GM10248 (cell line): ENCODE measurements around the gene EGFLAM.

Experiments
- CTCF ChIA-PET: fragments of 300-600 bp; sonication (Branson Sonifier 250); formaldehyde crosslinking; extraction: SDS; loops from one replicate; lab custom pipeline; 2021; ENCODE audit warnings: antibody characterized with exemption; lab: Yijun Ruan, JAX
- POLR2A ChIA-PET: fragments of 350-650 bp; sonication (Branson Sonifier 250); formaldehyde crosslinking; extraction: SDS; loops from one replicate; lab custom pipeline; 2020; ENCODE audit warnings: antibody characterized with exemption; lab: Yijun Ruan, JAX
- DNase-seq: peaks from one replicate; pipeline ENCODE4 v3.0.0; 2012; ENCODE audit errors: extremely low spot score
- TF ChIP-seq, protein P1 (sequence below): IDR thresholded peaks from 2 replicates; pipeline ENCODE4 v1.5.1; 2012; ENCODE audit warnings: mild to moderate bottlenecking, low read depth; ENCODE audit errors: extremely low read depth, missing control alignments, control extremely low read depth

The EGFLAM gene

DNA sequence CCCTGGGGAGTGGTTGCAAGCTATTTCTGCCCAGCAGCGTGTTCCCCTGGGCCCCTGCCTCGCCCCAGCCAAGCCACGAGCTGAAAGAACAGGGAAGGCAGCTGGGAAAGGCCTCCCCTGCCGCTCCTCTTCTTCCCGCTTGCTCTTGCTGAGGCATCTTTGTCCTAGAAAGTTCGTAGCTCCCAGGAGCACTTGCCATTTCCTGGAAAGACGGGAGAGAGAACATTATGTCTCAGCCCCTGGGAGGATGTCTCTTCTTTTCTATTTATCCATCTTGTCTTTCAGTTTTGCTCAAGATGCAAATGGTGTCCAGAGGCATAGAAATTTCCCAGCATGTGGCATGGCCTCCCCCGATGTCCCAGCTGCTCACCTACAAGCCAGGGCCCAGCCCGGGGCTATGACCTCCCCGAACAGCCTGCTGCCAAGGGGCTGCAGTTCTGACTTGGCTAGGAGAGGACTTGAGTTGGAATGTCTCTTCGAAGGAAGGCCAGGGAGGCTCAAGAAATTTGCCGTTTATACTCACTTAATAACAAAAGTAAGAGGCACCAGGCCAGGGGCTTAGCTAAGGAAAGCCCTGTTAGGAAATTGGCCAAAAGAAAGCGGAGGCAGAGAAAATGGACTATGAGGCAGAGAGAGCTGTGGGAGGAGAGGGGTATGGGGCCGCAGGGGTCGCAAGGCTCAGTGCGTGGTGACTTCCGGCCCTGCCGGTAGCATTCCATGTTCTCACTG lies 210.8 kb downstream of the EGFLAM start:
- TF ChIP-seq, protein P1, sequence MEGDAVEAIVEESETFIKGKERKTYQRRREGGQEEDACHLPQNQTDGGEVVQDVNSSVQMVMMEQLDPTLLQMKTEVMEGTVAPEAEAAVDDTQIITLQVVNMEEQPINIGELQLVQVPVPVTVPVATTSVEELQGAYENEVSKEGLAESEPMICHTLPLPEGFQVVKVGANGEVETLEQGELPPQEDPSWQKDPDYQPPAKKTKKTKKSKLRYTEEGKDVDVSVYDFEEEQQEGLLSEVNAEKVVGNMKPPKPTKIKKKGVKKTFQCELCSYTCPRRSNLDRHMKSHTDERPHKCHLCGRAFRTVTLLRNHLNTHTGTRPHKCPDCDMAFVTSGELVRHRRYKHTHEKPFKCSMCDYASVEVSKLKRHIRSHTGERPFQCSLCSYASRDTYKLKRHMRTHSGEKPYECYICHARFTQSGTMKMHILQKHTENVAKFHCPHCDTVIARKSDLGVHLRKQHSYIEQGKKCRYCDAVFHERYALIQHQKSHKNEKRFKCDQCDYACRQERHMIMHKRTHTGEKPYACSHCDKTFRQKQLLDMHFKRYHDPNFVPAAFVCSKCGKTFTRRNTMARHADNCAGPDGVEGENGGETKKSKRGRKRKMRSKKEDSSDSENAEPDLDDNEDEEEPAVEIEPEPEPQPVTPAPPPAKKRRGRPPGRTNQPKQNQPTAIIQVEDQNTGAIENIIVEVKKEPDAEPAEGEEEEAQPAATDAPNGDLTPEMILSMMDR, result no peak
- ChIA-PET CTCF (interaction anchor here (1.0 to 3.2 kb wide), 3 partner anchors 24 to 179 kb away, joined by 3 to 16 read pairs (median 3); no protein-coding TSS in a partner anchor), POLR2A (no interaction called here)
- no peak for DNase-seq

DNA sequence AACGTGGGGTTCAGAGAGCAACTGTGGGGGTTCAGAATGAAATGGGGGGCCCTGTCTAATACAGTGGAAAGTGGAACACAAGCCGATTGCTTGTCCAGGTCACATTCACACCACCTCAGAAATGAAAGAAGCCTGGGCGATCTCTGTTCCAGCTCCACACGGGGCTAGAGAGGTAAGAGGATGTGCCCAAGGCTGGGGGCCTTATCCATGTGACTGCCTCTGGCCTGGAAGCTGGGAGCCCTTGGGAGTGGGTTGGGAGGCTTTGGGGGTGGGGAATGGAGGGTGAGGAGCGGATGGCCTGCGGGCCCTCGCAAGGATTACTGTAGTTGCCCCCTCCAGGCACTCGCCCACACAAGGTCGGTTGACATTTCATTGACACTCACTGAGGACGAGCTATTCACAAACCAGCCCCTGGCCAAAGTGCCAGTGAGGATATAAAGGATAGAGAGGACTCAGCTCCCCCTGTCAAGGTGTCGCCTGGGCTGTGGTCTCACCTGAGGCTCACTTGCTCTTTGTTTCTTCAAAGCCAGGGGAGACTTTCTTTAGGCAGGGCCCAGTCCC lies 211.4 kb downstream of the EGFLAM start:
- POLR2A ChIA-PET, result no interaction called here
- TF ChIP-seq, protein P1, result no peak
- CTCF ChIA-PET, result interaction anchor here (1.5 to 3.2 kb wide), 2 partner anchors 25 to 28 kb away, joined by 3 to 16 read pairs; no protein-coding TSS in a partner anchor
- DNase-seq, result no peak

DNA sequence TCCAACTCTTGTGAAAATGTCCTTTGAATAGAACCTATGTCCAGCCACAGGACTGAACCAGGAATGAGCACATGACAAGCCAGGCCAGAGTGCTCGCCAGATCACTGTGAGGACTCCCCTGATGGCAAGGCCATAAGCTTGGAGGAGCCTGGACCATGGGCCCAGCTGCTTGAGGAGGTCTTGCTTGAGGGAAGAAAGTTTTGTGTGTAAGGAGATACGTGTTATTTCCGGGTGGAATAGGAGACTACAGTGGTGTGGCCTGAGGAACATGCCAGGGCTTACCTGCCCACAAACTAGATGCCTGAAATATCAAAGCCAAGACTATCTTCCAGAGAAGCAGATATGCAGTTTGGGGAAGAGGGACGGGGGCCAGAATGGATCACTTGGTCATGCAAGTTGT lies 213.3 kb downstream of the EGFLAM start:
- TF ChIP-seq, protein P1, result no peak
- CTCF ChIA-PET, result no interaction called here
- no peak for DNase-seq
- POLR2A ChIA-PET, result no interaction called here

DNA sequence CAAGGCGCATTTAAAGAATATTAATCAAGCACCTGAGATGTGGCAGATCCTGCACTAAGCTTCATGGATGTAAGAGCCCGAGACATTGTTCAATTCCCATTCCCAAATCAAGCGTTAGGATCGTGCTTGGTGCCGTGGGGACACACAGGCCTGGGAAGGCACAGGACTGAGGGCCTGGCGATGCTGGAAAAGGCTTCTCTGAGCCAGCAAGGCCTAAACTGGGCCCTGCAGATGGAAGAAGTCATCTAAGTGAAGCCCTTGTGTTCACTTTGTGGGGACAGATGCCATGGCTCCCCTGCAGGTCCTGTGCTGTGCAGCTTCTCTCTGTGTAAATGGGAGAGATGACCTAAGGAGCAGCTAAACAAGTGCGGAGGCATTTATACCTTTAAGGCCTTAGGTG lies 214.2 kb downstream of the EGFLAM start:
- no peak for DNase-seq
- POLR2A ChIA-PET, result no interaction called here
- CTCF ChIA-PET, result no interaction called here
- TF ChIP-seq, protein P1, result no peak

DNA sequence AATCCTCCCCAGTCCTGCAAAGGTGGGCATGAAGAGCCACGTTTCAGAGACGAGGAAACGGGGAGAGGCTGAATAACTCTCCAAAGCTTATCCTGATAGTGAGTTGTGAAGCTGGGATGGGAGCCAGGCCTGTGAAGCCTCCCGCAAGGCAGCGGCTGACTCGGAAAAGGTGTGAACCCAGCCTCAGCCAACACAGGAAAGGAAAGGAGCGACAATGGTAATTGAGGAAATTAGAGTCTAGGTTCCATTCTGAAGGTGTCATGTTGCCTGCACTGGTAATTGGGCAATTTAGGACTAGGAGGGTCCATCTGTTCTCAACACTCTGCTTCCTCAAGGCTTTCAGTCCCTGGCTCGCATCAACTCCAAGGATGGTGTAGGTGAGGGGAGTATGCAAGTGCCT lies 214.6 kb downstream of the EGFLAM start:
- CTCF ChIA-PET, result no interaction called here
- DNase-seq, result no peak
- POLR2A ChIA-PET, result no interaction called here
- TF ChIP-seq, protein P1, result no peak

DNA sequence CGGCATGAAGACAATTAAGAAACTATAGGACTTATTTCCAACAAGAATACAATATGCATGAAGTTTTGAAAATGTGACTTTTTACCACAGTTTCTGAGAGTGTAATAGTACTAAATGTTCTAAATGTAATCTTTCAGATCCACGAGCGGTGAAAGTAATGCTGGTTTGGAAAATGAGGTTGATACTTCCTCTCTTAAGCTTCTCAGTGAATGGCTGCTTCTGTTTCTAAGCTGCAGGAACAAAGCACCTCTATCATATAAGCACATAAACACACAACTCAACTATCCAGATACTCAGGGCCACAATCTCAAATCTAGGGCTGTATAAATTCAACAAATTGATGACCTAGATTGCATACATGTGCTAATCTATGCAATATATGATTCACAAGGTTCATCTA lies 219.8 kb downstream of the EGFLAM start:
- no peak for DNase-seq
- POLR2A ChIA-PET, result no interaction called here
- TF ChIP-seq, protein P1, result no peak
- CTCF ChIA-PET, result interaction anchor here (1.0 to 1.2 kb wide), 2 partner anchors 13 to 36 kb away, joined by 3 read pairs; no protein-coding TSS in a partner anchor
